IPS DF 4.7 (cell line): ENCODE data around the gene NNT.
"Not testable (repeated sequence)": the region's sequence is repeated elsewhere in the genome, so short reads cannot be mapped to it uniquely, and the experiment has no call there.

Experiments used
- DNase-seq: peaks from one replicate; pipeline ENCODE4 v3.0.0-alpha.2; 2013; ENCODE audit warnings: low spot score; ENCODE audit errors: extremely low read depth

Gene NNT

DNA sequence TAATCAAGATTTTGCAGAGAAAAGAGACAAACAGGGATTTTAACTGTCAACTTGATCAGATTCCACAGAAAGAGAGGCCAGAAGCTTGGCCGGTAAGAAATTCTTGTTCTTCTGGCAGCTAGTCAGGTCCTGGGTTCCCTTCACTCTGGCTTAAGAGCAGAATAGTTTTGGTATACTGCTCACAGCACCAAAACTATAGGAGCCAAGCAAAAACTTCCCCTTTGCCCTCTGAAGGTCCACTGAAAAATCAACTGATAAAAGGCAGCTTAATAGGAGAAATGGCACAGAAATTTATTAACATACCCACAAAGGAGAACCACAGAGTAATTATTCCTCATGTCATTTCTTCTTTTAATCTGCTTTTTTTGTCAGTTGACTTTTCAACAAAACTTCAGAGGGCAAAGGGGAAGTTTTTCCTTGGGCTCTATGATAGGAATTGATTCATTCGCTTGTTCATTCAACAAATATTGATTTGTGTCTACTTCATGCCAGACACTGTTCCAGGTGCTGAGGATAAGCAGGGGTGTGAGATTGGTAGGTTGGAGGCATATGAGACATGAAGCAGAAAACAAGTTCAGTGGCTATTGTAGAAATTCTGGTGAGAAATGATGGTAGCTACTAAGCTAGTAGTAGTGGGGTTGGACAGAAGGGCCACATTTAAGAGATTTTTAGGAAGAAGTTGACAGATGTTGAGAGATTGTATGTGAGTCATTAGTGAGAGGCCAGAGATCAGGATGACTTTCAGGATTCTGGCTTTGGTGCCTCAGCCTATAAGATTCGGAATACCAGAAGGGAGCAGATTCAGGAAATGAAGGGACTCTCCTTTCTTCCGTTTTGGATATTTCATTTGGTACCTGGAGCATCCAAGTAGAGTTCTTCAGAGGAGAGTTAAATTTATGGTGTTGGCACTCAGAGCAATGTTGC, 20.6 kb upstream of the NNT start:
- DNase-seq: no peak

GRCh38 chr5:43583724-43584123, 19.3 kb upstream of the NNT start:
- DNase-seq: no peak

GRCh38 chr5:43584166-43584699, 18.7 kb upstream of the NNT start:
- no peak for DNase-seq

DNA sequence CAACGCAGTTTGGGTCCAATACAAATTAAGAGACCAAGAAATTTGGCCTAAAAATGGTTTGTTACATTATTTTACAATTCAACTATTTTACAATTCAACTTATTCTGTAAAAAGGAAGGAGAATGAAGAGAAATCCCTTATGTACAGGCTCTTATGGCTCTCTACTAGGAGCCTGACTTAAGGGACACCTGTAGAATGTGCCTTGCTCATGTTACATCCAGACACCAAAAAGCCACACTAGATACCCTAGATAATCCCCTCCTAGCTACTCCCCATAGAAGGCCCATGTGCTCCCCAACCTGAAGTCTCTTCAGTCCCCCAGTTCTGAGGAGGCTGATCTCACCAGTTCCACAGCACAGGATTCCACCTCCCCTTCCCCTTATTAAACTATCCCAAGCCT, 14.1 kb upstream of the NNT start:
- DNase-seq: no peak

DNA sequence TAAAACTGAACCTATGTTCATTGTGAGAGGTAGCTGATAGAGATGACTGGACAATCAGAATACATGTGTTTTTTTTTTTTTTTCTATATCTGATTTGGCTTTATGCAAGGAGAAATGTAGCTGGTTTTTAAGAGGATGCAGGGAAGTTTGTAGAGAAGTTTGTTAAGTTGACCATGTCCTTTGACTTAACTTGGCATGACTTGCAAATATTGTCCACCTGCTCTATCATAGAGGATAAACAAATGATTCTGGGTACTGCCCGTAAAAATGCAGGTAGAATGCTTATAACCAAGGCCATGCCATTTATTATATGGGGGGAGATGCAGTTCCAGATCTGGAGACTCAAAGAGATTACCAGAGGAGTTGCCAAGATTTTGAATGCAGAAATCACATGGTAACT, 13.7 kb upstream of the NNT start:
- no peak for DNase-seq

GRCh38 chr5:43590700-43591099, 12.3 kb upstream of the NNT start:
- DNase-seq: no peak

DNA sequence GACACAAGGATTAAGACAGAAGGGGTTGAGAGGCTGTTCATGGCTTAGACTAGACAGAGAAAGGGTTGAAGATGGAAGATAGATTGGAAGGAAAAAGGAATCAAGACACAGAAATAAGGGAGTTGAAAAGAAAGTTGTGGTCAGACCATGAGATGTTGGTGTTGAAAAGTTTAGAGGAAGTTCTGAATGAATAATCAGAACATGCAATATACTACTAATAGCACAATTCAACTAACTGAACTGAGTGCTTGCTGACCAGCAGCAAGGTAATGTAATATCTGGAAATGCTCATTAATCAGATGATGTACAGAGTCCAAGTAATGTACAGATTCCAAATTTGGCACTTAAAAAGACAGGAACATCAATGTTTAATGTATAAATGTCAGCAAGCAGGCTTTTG, 10.6 kb upstream of the NNT start:
- DNase-seq: no peak

- DNase-seq: not testable (repeated sequence)
These were observed 4.1 kb upstream of the NNT start for GRCh38 chr5:43598927-43599326.

DNA sequence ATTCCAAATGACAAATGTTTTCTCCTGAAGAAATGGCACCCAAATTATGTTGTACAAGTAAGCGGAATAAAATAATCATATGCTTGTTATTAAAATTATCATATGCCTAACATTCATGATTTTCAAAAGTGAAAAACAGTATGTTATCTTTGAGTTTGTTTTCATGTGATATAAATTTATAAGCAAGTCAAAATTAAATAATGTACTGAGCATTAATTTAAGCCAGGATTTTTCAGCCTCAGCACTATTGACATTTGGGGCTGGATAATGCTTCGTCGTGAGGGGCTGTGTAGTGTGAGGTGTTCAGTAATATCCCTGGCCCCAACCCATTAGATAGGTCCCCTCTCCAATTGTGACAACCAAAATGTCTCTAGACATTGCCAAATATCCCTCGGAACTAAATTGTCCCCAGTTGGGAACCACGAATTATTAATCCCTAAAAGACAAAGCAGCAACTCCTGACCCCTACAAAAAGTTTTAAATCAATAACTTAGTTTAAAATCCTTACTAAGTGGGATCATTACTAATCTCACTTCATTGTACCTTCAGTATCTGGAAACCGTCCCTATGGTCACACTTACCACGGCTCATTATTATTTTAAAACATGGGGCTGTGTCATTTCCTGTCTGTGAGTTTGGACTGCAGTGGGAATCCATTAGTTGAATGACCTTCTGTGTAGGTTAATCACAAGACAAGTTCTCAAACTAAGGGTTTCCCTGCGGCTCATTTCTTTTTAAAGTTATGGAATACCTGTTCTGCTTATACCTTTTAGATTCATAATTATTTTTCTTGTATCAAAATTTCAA, 1.3 kb upstream of the NNT start:
- DNase-seq: no peak

DNA sequence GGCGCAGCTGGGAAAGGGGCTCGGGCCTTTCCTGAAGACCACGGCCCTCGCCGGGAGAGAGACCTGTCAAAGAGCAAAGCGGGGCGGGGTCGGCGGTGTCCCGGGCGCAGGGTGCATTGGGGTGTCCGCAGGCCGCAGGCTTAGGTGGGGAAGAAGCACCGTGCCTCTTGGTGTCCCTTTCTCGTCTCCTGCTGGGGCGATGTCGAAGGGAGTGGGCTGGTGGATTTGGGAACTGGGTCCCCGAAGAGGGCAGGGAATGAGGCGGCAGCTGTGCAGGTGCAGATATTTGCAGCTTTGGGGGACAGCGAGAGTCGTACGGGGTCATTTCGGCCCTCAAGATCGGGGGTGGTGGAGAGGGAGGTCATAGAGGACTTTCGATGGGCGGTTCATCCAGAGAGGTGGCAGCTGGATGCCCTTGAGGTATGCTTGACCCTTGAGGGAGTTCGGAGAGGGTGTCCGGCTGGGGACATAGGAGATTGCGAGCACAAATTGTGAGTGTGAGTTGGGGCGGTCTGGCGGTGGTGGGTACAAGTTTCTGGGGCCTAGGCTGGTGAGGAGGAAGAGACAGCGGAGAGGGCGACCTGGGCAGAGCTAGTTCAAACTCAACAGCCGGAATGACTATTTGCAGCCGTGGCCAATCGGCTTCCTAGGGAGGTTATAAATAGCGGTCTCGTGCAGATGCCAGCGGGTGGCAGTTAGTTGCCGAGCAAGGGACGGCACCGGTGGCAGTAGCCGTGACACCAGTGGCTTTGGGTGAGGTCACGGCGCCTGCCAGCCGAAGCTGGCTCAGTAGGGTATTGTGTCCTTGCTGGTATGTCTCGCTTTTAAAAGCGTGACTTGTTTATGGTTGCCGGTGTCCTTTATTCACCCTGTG, 601 bp downstream of the NNT start:
- no peak for DNase-seq

GRCh38 chr5:43604699-43605098, 1.7 kb downstream of the NNT start:
- no peak for DNase-seq

GRCh38 chr5:43606351-43606750, 3.4 kb downstream of the NNT start:
- DNase-seq: no peak

DNA sequence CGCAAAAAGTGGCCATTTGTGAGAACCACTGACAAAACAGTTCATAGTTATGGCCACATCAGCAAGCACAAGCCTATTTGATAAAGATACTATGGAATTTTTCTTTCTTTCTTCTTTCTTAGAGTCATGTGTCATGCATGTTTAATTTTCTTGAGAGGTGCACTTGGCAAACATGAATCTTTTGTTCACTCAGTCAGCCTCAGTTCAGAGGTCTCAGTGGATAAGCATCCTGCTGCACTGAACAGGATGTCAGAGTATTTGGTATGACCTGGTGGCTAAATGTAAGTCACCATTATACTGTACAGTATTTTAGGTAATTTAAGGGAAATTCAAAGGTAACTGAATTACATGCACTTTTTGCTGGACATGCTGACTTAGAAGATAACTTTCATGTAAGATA, 5.4 kb downstream of the NNT start:
- DNase-seq: no peak

DNA sequence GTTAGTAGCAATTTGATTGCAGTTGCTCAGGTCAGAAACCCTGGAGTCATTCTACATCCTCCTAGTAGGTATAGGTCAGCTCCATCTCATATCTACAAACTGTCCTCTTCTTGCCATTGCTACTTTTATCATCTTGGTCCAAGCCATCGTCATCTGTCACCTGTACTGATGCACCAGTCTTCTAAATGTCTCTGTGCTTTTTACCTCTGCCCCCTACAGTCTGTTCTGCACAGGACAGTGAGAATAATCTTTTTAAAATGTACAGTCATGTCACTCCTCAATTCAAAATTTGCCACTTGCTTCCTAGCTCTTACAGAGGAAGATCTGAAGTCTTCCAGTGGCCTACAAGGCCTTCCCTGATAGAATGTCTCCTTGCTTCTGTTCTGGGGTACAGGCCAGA, 6.8 kb downstream of the NNT start:
- DNase-seq: no peak

DNA sequence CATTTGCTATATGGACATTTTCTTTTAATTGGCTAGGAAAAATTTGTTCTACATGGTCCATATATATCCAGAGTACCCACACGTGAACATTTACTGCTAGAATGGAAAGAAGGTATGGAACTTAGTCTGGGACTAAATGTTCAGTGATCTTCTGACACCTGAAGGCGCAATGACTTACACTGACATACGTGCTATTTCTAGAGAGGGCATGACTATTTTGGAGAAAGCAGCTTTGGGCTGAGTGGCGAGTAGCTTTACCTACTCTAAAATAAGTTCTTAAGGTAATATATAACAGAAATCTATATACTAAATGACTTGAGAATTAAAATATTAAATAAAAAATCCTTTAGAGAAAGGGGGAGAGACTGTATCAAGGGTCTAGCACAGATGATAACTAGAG, 10.4 kb downstream of the NNT start:
- no peak for DNase-seq

GRCh38 chr5:43615445-43616184, 12.6 kb downstream of the NNT start:
- no peak for DNase-seq

DNA sequence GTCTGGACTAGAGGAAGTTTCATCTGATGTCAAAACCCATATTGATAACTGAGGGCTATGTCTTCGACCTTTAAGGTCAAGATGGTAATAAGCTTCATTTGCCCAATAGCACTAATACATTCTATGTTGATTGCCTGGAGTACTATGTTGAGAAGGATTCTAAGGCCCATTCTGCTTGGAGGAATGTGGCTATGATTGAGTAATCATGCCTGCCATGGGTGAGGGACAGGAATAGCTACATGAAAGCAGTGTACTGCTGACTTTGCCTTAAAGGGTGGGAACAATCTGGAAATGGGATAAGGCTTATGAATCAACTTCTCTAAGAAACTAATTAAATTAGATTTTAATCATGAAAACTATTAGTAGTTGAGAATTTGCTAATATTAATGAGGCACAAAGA, 13.6 kb downstream of the NNT start:
- DNase-seq: no peak

GRCh38 chr5:43619380-43619779, 16.4 kb downstream of the NNT start:
- DNase-seq: no peak

DNA sequence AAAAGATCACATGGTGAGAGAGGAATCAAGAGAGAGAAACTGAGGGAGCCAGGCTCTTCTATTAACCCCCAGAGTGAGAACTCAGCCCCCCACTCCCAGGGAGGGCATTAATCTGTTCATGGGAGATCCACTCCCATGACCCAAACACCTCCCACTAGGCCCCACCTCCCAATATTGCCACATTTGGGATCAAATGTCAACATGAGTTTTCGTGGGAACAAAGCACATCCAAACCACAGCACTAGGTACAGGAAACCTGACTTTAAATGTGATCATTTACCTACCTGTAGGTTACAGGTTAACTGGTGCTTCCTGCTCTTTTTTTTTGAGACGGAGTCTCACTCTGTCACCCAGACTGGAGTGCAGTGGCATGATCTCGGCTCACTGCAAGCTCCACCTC, 16.9 kb downstream of the NNT start:
- DNase-seq: no peak

DNA sequence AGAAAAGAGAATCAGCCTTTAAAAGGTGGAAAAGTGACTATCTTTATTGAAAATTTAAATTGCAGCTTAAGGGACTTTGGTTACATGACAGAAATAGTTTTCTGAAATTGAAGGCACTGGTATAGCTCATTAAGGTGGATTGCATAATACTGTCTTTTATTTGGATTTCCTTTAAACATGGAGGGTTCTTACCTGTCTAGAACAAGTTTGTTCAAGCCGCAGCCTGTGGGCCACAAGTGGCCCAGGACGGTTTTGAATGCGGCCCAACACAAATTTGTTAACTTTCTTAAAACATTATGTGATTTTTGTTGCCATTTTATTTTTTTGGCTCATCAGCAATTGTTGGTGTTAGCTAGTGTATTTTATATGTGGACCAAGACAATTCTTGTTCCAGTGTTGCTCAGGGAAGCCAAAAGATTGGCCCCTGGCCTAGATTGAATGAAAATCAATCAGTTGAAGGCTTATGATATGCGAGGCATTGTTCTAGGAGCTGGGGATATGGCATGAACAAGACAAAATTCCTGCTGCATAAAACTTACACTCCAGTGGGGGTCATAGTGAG, 18.0 kb downstream of the NNT start:
- no peak for DNase-seq
